Activated B cell treated with CpG ODN at 0.5 μM for 24 hours (primary cell): ENCODE data around the gene HCFC1. TPM values are rescaled to one million over a fixed set of nuclear protein-coding genes. Genes with fewer than 3 reads are reported as not detected.

Experiments
- ATAC-seq: fragments of 200-7000 bp; cut with Tn5 transposase; one replicate; pipeline ENCODE4 v1.10.0; 2021; ENCODE audit warnings: low read depth, mild to moderate bottlenecking, moderate library complexity
- CTCF ChIA-PET: fragments of 350-600 bp; sonication (Branson Sonifier 250); formaldehyde crosslinking; loops from one replicate; lab custom pipeline; 2021; ENCODE audit warnings: antibody characterized with exemption; lab: Charles Lee
- POLR2A ChIA-PET: fragments of 350-600 bp; sonication (Branson Sonifier 250); formaldehyde crosslinking; loops from one replicate; lab custom pipeline; 2021; ENCODE audit warnings: antibody characterized with exemption; lab: Charles Lee
- DNase-seq: peaks from one replicate; pipeline ENCODE4 v3.0.0; 2022
- H3K27ac Mint-ChIP-seq: one replicate; pipeline ENCODE4 v1.8.0; 2020; ENCODE audit warnings: mixed read lengths
- H3K27me3 Mint-ChIP-seq: one replicate; pipeline ENCODE4 v1.8.0; 2021; ENCODE audit warnings: mixed read lengths
- H3K36me3 Mint-ChIP-seq: one replicate; pipeline ENCODE4 v1.8.0; 2021; ENCODE audit warnings: low read depth, mixed read lengths
- H3K4me1 Mint-ChIP-seq: one replicate; pipeline ENCODE4 v1.8.0; 2021; ENCODE audit warnings: mixed read lengths
- H3K4me3 Mint-ChIP-seq: one replicate; pipeline ENCODE4 v1.8.0; 2020; ENCODE audit warnings: mild to moderate bottlenecking, mixed read lengths
- H3K9me3 Mint-ChIP-seq: one replicate; pipeline ENCODE4 v1.8.0; 2020; ENCODE audit warnings: mixed read lengths
- CTCF ChIP-seq: fragments of 200-600 bp; IDR thresholded peaks from one replicate; pipeline ENCODE4 v1.8.0; 2022; ENCODE audit warnings: antibody characterized with exemption, mild to moderate bottlenecking
- intact Hi-C: fragments of 100-400 bp; cut with micrococcal nuclease; formaldehyde crosslinking; loops from one replicate; pipeline ENCODE4 v1.15.1; 2024
- total RNA-seq: library from RNA; stranded (reverse); gene quantifications from 2 replicates; pipeline ENCODE4 v1.2.3, GENCODE V29; 2022

Gene HCFC1
- total RNA-seq, 1 donor from 2014 or later = 79.4 TPM

GRCh38 chrX:153929576-153929975 lies 42.0 kb downstream of the HCFC1 start:
- Mint-ChIP-seq H3K27me3 (no peaks in the 10 kb centered on the region), H3K27ac (peak overlapping the region; percentile 93), H3K4me3 (no peak overlapping the region), H3K36me3 (peaks cover 22% of the 10 kb centered on the region), H3K9me3 (no peaks in the 10 kb centered on the region), H3K4me1 (peaks cover 39% of the 10 kb centered on the region)
- ATAC-seq (no peak), DNase-seq (no peak)
- intact Hi-C loops = loop anchor here (5.0 kb wide), 2 partner anchors 112 to 332 kb away; partner anchors contain the start of gene CCNQ
- ChIA-PET CTCF (no interaction called here), POLR2A (interaction anchor here (0.5 to 10.3 kb wide), 2 partner anchors 13 to 41 kb away, joined by 6 to 305 read pairs; partner anchors contain the start of genes NAA10 and RENBP)
- no peak for TF ChIP-seq CTCF

GRCh38 chrX:153928846-153929245 lies 42.8 kb downstream of the HCFC1 start:
- ATAC-seq (no peak), DNase-seq (no peak)
- Mint-ChIP-seq H3K4me1 (peaks cover 42% of the 10 kb centered on the region), H3K4me3 (peak overlapping the region; percentile 44), H3K36me3 (peaks cover 22% of the 10 kb centered on the region), H3K27me3 (no peaks in the 10 kb centered on the region), H3K9me3 (no peaks in the 10 kb centered on the region), H3K27ac (peak overlapping the region; percentile 93)
- CTCF ChIA-PET = interaction anchor here (1.2 kb wide), 1 partner anchor 18 kb away, joined by 11 read pairs; no protein-coding TSS in a partner anchor
- POLR2A ChIA-PET = interaction anchor here (0.7 to 10.3 kb wide), 7 partner anchors 14 to 619 kb away, joined by 3 to 305 read pairs (median 5); partner anchors contain the start of genes HCFC1, IDH3G, IKBKG and NAA10
- no peak for TF ChIP-seq CTCF
- intact Hi-C loops = loop anchor here (1.0 to 5.0 kb wide), 5 partner anchors 41 to 332 kb away; partner anchors contain the start of genes CCNQ, HCFC1, IDH3G and SSR4

GRCh38 chrX:153927922-153928760 lies 43.5 kb downstream of the HCFC1 start:
- TF ChIP-seq CTCF = no peak
- peak overlapping the region; percentile 96 for H3K27ac Mint-ChIP-seq
- CTCF ChIA-PET = interaction anchor here (1.2 kb wide), 1 partner anchor 19 kb away, joined by 11 read pairs; no protein-coding TSS in a partner anchor
- DNase-seq (peak; percentile 83), ATAC-seq (peak; percentile 66)
- no peaks in the 10 kb centered on the region for H3K27me3 Mint-ChIP-seq
- peak overlapping the region; percentile 87 for H3K4me3 Mint-ChIP-seq
- H3K4me1 Mint-ChIP-seq = peaks cover 46% of the 10 kb centered on the region
- no peaks in the 10 kb centered on the region for H3K9me3 Mint-ChIP-seq
- POLR2A ChIA-PET = interaction anchor here (0.5 to 10.3 kb wide), 17 partner anchors 15 to 747 kb away, joined by 3 to 305 read pairs (median 6); partner anchors contain the start of genes AVPR2, G6PD, HCFC1 and IDH3G
- peaks cover 22% of the 10 kb centered on the region for H3K36me3 Mint-ChIP-seq
- intact Hi-C loops = loop anchor here (1.0 to 5.0 kb wide), 7 partner anchors 7 to 331 kb away; partner anchors contain the start of genes CCNQ, HCFC1, IDH3G and NAA10

GRCh38 chrX:153927672-153927921 lies 44.0 kb downstream of the HCFC1 start:
- ATAC-seq (no peak), DNase-seq (no peak)
- TF ChIP-seq CTCF = no peak
- Mint-ChIP-seq H3K4me3 (peak overlapping the region; percentile 87), H3K27me3 (no peaks in the 10 kb centered on the region), H3K4me1 (peaks cover 50% of the 10 kb centered on the region), H3K27ac (peak overlapping the region; percentile 96), H3K9me3 (no peaks in the 10 kb centered on the region), H3K36me3 (peaks cover 21% of the 10 kb centered on the region)
- intact Hi-C loops = loop anchor here (1.0 to 5.0 kb wide), 4 partner anchors 8 to 330 kb away; partner anchors contain the start of genes CCNQ and NAA10
- POLR2A ChIA-PET = interaction anchor here (0.5 to 10.3 kb wide), 13 partner anchors 15 to 747 kb away, joined by 3 to 305 read pairs (median 7); partner anchors contain the start of genes AVPR2, G6PD, HCFC1 and IDH3G
- CTCF ChIA-PET = interaction anchor here (7.7 kb wide), 1 partner anchor 21 kb away, joined by 146 read pairs; the partner anchor contains the start of gene RENBP
